ENCODE results near the gene DHX29.

Gene DHX29

DNA sequence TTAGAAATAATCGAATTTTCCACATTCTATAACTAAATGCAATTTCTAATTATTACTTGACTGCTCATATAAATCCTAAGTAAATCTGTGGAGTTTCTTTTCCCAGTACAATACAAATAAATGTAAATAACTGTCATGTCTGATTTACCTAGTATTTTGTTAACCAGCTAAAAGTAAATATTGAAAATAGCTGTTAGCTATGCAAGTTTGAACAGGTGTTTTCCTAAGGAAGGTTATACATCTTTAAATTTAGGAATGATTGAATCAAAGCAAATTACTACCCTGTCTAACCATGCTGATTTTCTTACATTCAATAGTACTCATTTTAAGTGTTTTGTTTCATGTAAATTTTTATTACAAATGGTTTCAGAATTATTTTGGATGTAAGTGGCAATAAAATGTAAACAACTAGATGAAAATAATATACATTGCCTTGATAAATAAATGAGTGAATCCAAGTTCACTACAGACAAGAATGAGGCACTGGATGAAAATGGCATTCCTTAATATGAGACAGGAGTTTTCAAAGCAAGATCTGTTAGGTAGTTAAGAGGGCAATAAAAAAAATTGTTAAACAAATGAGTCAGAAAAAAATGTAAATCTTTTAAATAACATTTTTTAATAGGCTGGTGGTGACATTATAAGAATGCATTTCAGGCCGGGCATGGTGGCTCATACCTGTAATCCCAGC lies 96.2 kb downstream of the DHX29 start:
- DNase-seq (ENCODE audit: low read depth in 2 of 3, low spot score in 2 of 3): no peak

Measured in activated CD8-positive, alpha-beta memory T cell treated with anti-CD3 and anti-CD28 coated beads for 48 hours (primary cell).